Medulla oblongata (tissue), 1 donor: Measurements from ENCODE around the gene MAPK14.
"Not testable (repeated sequence)": the region's sequence is repeated elsewhere in the genome, so short reads cannot be mapped to it uniquely, and the experiment has no call there.

Experiments
- DNase-seq: peaks from one replicate; pipeline ENCODE4 v3.0.0-alpha.2; 2015; ENCODE audit errors: extremely low spot score

Gene MAPK14

GRCh38 chr6:36122495-36123269, 95.1 kb downstream of the MAPK14 start:
- no peak for DNase-seq

GRCh38 chr6:36123270-36124139, 95.9 kb downstream of the MAPK14 start:
- DNase-seq = peak; percentile 93

GRCh38 chr6:36124346-36124745, 96.7 kb downstream of the MAPK14 start:
- not testable (repeated sequence) for DNase-seq

- no peak for DNase-seq
These were observed 97.3 kb downstream of the MAPK14 start for GRCh38 chr6:36124881-36125280.

GRCh38 chr6:36125575-36125974, 98.0 kb downstream of the MAPK14 start:
- no peak for DNase-seq

- DNase-seq = no peak
These were observed 98.5 kb downstream of the MAPK14 start for GRCh38 chr6:36126121-36126520.

GRCh38 chr6:36126553-36127458, 99.2 kb downstream of the MAPK14 start:
- no peak for DNase-seq

- DNase-seq = no peak
These were observed 99.9 kb downstream of the MAPK14 start for GRCh38 chr6:36127462-36128016.

GRCh38 chr6:36128073-36128472, 100.5 kb downstream of the MAPK14 start:
- no peak for DNase-seq

GRCh38 chr6:36128793-36129192, 101.2 kb downstream of the MAPK14 start:
- no peak for DNase-seq

GRCh38 chr6:36129334-36129733, 101.7 kb downstream of the MAPK14 start:
- not testable (repeated sequence) for DNase-seq

- no peak for DNase-seq
These were observed 102.5 kb downstream of the MAPK14 start, which contains the start of gene MAPK13 for GRCh38 chr6:36129941-36130666. Gene MAPK13 (plus strand): TSS chr6:36130513. CDS start chr6:36130583, 70 bp downstream.

GRCh38 chr6:36130667-36131510, 103.3 kb downstream of the MAPK14 start:
- DNase-seq = no peak

- DNase-seq = no peak
These were observed 104.1 kb downstream of the MAPK14 start for GRCh38 chr6:36131511-36132245.

- DNase-seq = no peak
These were observed 104.8 kb downstream of the MAPK14 start for GRCh38 chr6:36132246-36132895.

- DNase-seq = no peak
These were observed 105.5 kb downstream of the MAPK14 start for GRCh38 chr6:36133148-36133547.

GRCh38 chr6:36133912-36134311, 106.3 kb downstream of the MAPK14 start:
- DNase-seq = no peak

- no peak for DNase-seq
These were observed 107.6 kb downstream of the MAPK14 start for GRCh38 chr6:36135053-36135731.
